Retinal pigment epithelial cell (primary cell): ENCODE results near the gene PTGES2.

Experiments used
- DNase-seq: peaks from one replicate; pipeline ENCODE4 v3.0.0-alpha.2; 2010; ENCODE audit warnings: low read depth
- H3K4me3 ChIP-seq: 2 replicates; pipeline ENCODE4 v1.5.1; 2011; ENCODE audit warnings: mild to moderate bottlenecking, low read length, control low read depth, moderate library complexity
- TF ChIP-seq, protein P1 (sequence below): conservative IDR thresholded peaks from 2 replicates; pipeline ENCODE4 v1.5.1; 2011; ENCODE audit warnings: low read depth, low read length, control low read depth, inconsistent platforms

PTGES2 gene

GRCh38 chr9:128094166-128094949 lies 33.2 kb downstream of the PTGES2 start:
- peak overlapping the region; percentile 29 for H3K4me3 ChIP-seq
- DNase-seq, result peak; percentile 96
- TF ChIP-seq, protein P1, sequence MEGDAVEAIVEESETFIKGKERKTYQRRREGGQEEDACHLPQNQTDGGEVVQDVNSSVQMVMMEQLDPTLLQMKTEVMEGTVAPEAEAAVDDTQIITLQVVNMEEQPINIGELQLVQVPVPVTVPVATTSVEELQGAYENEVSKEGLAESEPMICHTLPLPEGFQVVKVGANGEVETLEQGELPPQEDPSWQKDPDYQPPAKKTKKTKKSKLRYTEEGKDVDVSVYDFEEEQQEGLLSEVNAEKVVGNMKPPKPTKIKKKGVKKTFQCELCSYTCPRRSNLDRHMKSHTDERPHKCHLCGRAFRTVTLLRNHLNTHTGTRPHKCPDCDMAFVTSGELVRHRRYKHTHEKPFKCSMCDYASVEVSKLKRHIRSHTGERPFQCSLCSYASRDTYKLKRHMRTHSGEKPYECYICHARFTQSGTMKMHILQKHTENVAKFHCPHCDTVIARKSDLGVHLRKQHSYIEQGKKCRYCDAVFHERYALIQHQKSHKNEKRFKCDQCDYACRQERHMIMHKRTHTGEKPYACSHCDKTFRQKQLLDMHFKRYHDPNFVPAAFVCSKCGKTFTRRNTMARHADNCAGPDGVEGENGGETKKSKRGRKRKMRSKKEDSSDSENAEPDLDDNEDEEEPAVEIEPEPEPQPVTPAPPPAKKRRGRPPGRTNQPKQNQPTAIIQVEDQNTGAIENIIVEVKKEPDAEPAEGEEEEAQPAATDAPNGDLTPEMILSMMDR, result no peak

GRCh38 chr9:128093011-128093410 lies 34.5 kb downstream of the PTGES2 start:
- TF ChIP-seq, protein P1, result no peak
- no peak overlapping the region for H3K4me3 ChIP-seq
- DNase-seq, result no peak

DNA sequence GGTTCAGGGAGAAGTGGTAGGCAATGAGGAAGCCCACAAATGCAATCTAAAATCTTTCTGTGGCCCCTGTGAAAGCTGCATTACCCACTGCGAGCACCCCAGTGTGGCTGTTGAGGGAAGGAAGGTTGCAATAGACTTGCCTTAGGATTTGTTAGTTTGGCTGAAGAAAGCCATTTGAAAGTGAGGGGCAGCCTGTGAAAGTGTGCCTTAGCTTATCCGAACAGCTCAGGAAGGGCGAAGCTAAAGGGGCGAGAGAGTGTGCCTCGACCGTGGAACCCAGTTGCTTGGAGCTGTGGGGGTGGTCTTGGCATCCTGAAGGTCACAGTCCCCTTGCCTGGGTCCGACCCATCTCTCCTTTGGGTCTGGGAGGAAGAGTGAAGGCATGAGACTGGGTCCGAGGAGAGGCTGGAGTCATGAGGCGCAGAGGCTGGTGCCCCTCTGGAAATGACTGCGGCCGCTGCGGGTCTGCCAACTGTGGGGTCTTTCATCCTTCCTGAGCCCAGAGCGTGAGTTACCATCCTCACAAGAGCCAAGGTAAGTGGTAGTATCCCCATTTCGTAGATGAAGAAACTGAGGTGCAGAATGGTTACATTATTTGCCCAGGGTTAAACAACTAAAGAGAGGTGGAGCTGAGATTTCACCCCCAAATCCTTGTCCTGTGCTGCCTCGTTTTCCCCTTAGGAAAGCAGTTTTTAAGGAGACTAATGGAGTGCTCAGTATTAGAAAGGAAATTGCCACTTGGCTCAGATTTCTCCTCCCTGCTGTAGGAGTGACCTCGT lies 35.1 kb downstream of the PTGES2 start:
- DNase-seq, result no peak
- TF ChIP-seq, protein P1, result no peak
- H3K4me3 ChIP-seq, result no peak overlapping the region

DNA sequence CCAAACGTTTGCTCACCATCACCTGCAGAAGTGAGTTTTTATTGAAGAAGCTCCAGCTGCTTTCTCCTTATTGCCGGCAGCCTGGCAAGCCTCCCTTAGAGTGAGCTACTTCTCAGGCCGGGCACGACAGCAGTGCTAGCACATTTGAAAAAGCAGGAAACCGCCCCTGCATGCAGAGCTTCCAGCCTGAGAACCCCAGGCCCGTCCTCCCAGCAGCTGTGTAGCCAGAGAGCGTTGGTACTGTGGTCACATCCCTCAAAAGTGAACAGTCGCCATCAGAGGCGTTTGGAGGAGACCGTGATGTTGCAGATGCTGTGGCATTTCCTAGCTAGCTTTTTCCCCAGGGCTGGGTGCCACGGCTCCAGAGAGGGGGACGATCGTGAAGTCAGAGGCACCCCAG lies 36.0 kb downstream of the PTGES2 start:
- TF ChIP-seq, protein P1, result no peak
- peak overlapping the region; percentile 27 for H3K4me3 ChIP-seq
- DNase-seq, result no peak

- TF ChIP-seq, protein P1, result no peak
- peak; percentile 76 for DNase-seq
- H3K4me3 ChIP-seq, result peak overlapping the region; percentile 27
These were observed 36.4 kb downstream of the PTGES2 start for GRCh38 chr9:128091144-128091543.

DNA sequence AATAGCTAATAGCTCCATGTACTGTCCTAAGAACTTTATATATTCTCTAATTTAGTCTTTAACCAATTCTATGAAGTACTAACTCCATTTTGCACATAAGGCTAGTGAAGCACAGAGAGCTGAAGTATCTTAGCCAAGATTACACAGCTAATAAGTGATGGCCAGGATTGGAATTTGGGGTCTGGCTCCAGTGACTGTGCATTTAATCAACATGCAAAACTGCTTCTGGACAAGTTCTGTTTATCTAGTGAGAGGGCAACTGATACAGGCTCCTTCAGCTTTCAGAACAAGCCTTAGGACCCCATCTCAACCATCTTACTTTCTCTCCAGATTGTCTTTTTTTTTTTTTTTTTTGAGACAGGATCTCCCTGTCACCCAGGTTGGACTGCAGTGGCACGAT lies 38.2 kb downstream of the PTGES2 start:
- DNase-seq, result no peak
- no peak overlapping the region for H3K4me3 ChIP-seq
- TF ChIP-seq, protein P1, result no peak
